Measurements from ENCODE around the gene HOXA3.

GRCh38 chr7:27131390-27131819 lies 21.0 kb downstream of the HOXA3 start:
- TF ChIP-seq CTCF (IDR thresholded peaks at IDR 0.05; ENCODE audit: poor library complexity) (no peak), EZH2phosphoT487 (IDR thresholded peaks at IDR 0.05; ENCODE audit: low read depth, severe bottlenecking, unreplicated experiment) (no peak)

All from hepatocyte (in vitro differentiated cells).